HepG2 (cell line): Measurements from ENCODE around the gene TMEM253. TPM values are rescaled to one million over a fixed set of nuclear protein-coding genes. Genes with fewer than 3 reads are reported as not detected.
A peak's percentile ranks its signal among the peaks of the same experiment; 100 is the strongest.

Experiments
- FOXO1 ChIP-seq: sonication (generic); formaldehyde crosslinking; IDR thresholded peaks from 2 replicates; pipeline ENCODE4 v1.4.0; 2020; ENCODE audit warnings: missing genetic modification reagents
- HNRNPLL ChIP-seq: fragments of 200-400 bp; formaldehyde crosslinking; IDR thresholded peaks from 2 replicates; pipeline ENCODE4 v1.6.1; 2017; ENCODE audit warnings: mild to moderate bottlenecking, low read depth, low read length; ENCODE audit not compliant: poor library complexity, severe bottlenecking
- MTA1 ChIP-seq: sonication (generic); formaldehyde crosslinking; IDR thresholded peaks from 2 replicates; pipeline ENCODE4 v1.4.0; 2020; ENCODE audit warnings: missing genetic modification reagents, mild to moderate bottlenecking, borderline replicate concordance
- NFAT5 ChIP-seq: sonication (generic); formaldehyde crosslinking; IDR thresholded peaks from 2 replicates; pipeline ENCODE4 v1.4.0; 2020; ENCODE audit warnings: missing genetic modification reagents
- RFX3 ChIP-seq: IDR thresholded peaks from 2 replicates; pipeline ENCODE4 v1.6.1; 2016; ENCODE audit warnings: missing biosample characterization, missing genetic modification reagents
- SOX5 ChIP-seq: IDR thresholded peaks from 2 replicates; pipeline ENCODE4 v1.6.1; 2016; ENCODE audit warnings: borderline replicate concordance
- ZBTB44 ChIP-seq: sonication (generic); formaldehyde crosslinking; IDR thresholded peaks from 2 replicates; pipeline ENCODE4 v1.4.0; 2020; ENCODE audit warnings: missing genetic modification reagents
- ZBTB7B ChIP-seq: sonication (generic); formaldehyde crosslinking; IDR thresholded peaks from 2 replicates; pipeline ENCODE4 v1.4.0; 2020; ENCODE audit warnings: missing genetic modification reagents
- ZHX2 ChIP-seq, 2 experiments: sonication (generic) in 1 of 2; formaldehyde crosslinking in 1 of 2; IDR thresholded peaks; 2 replicates each; pipeline versions ENCODE4 v1.6.1 to v1.9.0; 2014 to 2022; ENCODE audit warnings: antibody characterized with exemption in 1 of 2, borderline replicate concordance in 1 of 2, inconsistent platforms in 1 of 2, low read depth in 1 of 2, missing genetic modification reagents in 1 of 2
- ZMYM3 ChIP-seq: sonication (generic); formaldehyde crosslinking; IDR thresholded peaks from 2 replicates; pipeline ENCODE4 v1.5.1; 2020; ENCODE audit warnings: mild to moderate bottlenecking, missing genetic modification reagents
- ZNF138 ChIP-seq: sonication (generic); formaldehyde crosslinking; IDR thresholded peaks from 2 replicates; pipeline ENCODE4 v1.5.0; 2020; ENCODE audit warnings: mild to moderate bottlenecking, low read depth, missing genetic modification reagents
- ZNF292 ChIP-seq: sonication (generic); formaldehyde crosslinking; IDR thresholded peaks from 2 replicates; pipeline ENCODE4 v1.8.1; 2022; ENCODE audit warnings: mild to moderate bottlenecking, low read depth, missing genetic modification reagents, borderline replicate concordance
- ZNF326 ChIP-seq: sonication (generic); formaldehyde crosslinking; IDR thresholded peaks from 2 replicates; pipeline ENCODE4 v1.4.0; 2020; ENCODE audit warnings: missing genetic modification reagents, borderline replicate concordance
- ZNF878 ChIP-seq: sonication (generic); formaldehyde crosslinking; IDR thresholded peaks from 2 replicates; pipeline ENCODE4 v1.8.1; 2023; ENCODE audit warnings: mild to moderate bottlenecking, missing genetic modification reagents, moderate library complexity
- polyA plus RNA-seq, 8 experiments: library from polyadenylated mRNA; depleted of rRNA in 3 of 8; stranded (reverse) in 7 of 8; unstranded in 1 of 8; fragments of >200 nt; fragmentation: Illumina TruSeq in 4 of 8; extraction: Trizol in 4 of 8; gene quantifications; 2 replicates each; pipeline versions ENCODE4 v1.2.1 to v1.2.3, GENCODE V29; 2011 to 2016; ENCODE audit warnings: low read depth in 4 of 8, missing spikeins in 1 of 8, mixed read lengths in 1 of 8; ENCODE audit not compliant: insufficient read depth in 1 of 8
- total RNA-seq, 5 experiments: library from RNA; depleted of rRNA; stranded (reverse); fragments of >200 nt; fragmentation: Illumina TruSeq; extraction: Trizol; gene quantifications; 2 replicates each; pipeline ENCODE4 v1.2.3, GENCODE V29; 2016; ENCODE audit warnings: low read depth in 1 of 5

TMEM253 gene
- total and polyA plus RNA-seq, 2 of the 13 experiments (the other 11 are each of a cell fraction or from before 2014, with no cell fraction given), result 0.29 to 0.45 TPM

DNA sequence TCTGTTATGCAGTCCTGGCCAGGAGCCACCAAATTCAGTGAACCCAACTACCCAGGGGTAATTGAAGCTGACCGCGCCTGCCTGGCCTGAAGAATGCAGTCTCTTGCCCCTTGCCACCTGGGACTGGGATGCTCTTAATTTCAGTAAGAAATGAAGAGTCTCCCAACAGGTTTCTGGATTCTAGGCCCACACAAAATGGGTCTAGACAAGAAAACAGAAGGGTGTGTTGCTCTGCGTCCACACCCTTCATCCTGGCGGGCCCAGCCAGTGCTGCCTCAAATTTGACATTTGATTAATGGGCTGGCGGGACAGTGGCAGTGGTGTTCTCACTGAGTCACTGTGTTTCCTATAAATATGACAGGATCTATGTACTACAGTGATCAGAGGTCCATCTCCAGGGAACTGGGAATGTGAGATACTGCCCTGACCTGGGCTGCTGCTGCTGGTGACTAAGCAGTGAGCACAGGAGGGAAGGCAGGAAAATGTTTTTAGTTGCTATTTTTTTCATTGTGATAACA, 6.5 kb downstream of the TMEM253 start (continued):
- TF ChIP-seq ZHX2 (IDR thresholded peaks at IDR 0.05; ENCODE audit: low read depth) (no peak), ZHX2 (CRISPR knock-in tag; IDR thresholded peaks at IDR 0.05; ENCODE audit: borderline replicate concordance) (no peak), ZNF292 (0 out of 2 replicates have a peak, but pooled peaks have one; percentile 9), ZNF138 (CRISPR knock-in tag) (no peak), ZMYM3 (CRISPR knock-in tag) (no peak), NFAT5 (no peak; the same call in 1 of the 2 replicates), ZBTB7B (no peak), ZBTB44 (CRISPR knock-in tag) (0 out of 2 replicates have a peak, but pooled peaks have one; percentile 19), FOXO1 (CRISPR knock-in tag) (no peak), RFX3 (CRISPR knock-in tag) (no peak), MTA1 (CRISPR knock-in tag) (no peak), ZNF878 (no peak), ZNF326 (no peak), SOX5 (CRISPR knock-in tag) (no peak), HNRNPLL (no peak)
